ENCODE data around the gene MAG.

The MAG gene

DNA sequence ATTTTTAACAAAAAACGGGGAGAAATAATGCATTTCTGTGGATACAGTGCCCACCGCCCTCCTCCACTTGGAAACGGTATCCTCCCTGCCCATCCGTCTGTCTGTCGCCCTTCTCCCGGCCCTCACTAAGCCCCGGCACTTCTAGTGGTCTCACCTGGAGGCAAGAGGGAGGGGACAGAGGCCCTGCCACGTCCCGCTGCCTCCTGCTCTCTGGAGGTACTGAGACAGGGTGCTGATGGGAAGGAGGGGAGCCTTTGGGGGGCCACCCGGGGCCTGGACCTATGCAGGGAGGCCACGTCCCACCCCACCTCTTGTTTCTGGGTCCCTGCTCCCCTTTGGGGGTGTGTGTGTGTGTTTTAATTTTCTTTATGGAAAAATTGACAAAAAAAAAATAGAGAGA lies 12.6 kb upstream of the MAG start:
- Histone ChIP-seq H3K9me3 (ENCODE audit: insufficient read depth, low read depth, low read length) (no peaks in the 10 kb centered on the region), H3K9me2 (replicated peaks; ENCODE audit: low read depth, low read length) (no peaks in the 10 kb centered on the region), H3K79me2 (ENCODE audit: insufficient read depth, low read length) (no peaks in the 10 kb centered on the region), H4K20me1 (ENCODE audit: insufficient read depth, low read length, poor library complexity, severe bottlenecking) (no peaks in the 10 kb centered on the region), H2AFZ (ENCODE audit: low read length) (no peak overlapping the region), H3F3A (ENCODE audit: low read depth) (no peaks in the 10 kb centered on the region), H3K4me2 (ENCODE audit: low read depth, low read length, poor library complexity, severe bottlenecking) (no peak overlapping the region), H3K36me3 (ENCODE audit: insufficient read depth, low read length) (peaks cover under 1% of the 10 kb centered on the region; the same call in 1 of the 2 replicates), H3K4me3 (ENCODE audit: low read length, poor library complexity, severe bottlenecking) (no peak overlapping the region), H3K9ac (ENCODE audit: low read depth, low read length, poor library complexity, severe bottlenecking) (no peak overlapping the region), H3K4me1 (ENCODE audit: insufficient read depth, low read length, poor library complexity, severe bottlenecking) (no peaks in the 10 kb centered on the region), H3K27me3 (ENCODE audit: insufficient read depth, low read length, poor library complexity, severe bottlenecking) (no peaks in the 10 kb centered on the region)
- TF ChIP-seq EZH2phosphoT487 (IDR thresholded peaks at IDR 0.05; ENCODE audit: borderline replicate concordance): no peak
- TF ChIP-seq, protein P1, sequence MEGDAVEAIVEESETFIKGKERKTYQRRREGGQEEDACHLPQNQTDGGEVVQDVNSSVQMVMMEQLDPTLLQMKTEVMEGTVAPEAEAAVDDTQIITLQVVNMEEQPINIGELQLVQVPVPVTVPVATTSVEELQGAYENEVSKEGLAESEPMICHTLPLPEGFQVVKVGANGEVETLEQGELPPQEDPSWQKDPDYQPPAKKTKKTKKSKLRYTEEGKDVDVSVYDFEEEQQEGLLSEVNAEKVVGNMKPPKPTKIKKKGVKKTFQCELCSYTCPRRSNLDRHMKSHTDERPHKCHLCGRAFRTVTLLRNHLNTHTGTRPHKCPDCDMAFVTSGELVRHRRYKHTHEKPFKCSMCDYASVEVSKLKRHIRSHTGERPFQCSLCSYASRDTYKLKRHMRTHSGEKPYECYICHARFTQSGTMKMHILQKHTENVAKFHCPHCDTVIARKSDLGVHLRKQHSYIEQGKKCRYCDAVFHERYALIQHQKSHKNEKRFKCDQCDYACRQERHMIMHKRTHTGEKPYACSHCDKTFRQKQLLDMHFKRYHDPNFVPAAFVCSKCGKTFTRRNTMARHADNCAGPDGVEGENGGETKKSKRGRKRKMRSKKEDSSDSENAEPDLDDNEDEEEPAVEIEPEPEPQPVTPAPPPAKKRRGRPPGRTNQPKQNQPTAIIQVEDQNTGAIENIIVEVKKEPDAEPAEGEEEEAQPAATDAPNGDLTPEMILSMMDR (conservative IDR thresholded peaks at IDR 0.05; ENCODE audit: low read length): no peak

DNA sequence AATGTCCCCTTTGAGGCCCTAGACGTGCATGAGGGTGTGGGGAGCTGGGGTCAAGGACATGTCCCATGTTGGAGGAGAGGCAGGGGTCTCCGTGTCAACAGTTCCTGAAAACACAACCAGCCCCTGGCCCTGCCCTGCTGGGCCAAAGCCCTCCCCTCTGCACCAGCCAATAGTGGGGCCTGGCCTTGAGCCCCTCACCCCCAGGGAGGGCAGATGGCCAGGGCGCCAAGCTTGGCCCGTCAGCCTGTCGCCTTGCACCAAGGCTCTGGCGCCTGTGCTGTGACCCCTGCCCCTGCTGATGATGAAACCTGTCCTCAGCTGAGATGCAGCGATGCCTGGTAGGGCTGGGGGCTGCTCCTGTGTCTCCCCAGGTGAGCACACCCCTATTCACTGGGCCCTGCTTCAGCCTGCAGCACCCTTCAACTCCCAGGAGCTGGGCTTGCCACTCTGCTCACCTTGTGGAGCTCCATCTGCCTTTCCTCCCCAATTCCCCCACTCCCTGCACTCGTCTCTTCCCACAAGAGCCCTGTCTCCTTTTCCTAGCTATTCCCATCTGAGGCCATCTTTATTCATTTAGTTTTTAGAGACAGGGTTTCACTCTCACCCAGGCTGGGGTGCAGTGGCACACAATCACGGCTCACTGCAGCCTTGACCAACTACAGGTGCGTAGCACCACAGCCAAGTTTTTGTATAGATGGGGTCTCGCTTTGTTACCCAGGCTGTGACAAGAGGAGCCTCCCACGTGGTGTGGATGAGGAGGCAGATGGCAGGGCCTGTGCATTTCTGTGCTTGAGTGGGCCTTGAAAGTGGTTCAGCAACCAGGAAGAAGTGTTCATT lies 11.8 kb upstream of the MAG start:
- H3K4me1 ChIP-seq (ENCODE audit: insufficient read depth, low read length, poor library complexity, severe bottlenecking): no peaks in the 10 kb centered on the region

DNA sequence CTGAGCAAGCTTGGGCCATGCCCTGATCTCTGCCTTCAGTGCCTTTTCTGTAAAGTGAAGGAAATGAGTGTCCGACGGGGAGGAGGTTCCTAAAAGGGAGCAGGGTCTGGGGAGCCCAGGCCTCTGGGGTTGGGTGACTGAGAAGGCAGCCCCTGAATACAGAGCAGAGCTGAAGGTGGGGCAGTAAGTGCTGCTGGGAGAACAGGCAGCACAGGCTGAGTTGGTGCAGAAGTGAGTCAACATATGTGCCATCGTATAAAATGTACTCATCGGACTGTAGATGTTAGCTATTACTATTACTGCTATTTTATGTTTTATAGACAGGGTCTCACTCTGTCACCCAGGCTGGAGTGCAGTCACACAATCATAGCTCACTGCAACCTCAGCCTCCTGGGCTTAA lies 10.7 kb upstream of the MAG start:
- Histone ChIP-seq H4K20me1 (ENCODE audit: insufficient read depth, low read length, poor library complexity, severe bottlenecking) (no peaks in the 10 kb centered on the region), H3F3A (ENCODE audit: low read depth) (no peaks in the 10 kb centered on the region), H3K4me3 (ENCODE audit: low read length, poor library complexity, severe bottlenecking) (no peak overlapping the region), H3K9me2 (replicated peaks; ENCODE audit: low read depth, low read length) (no peaks in the 10 kb centered on the region), H3K4me2 (ENCODE audit: low read depth, low read length, poor library complexity, severe bottlenecking) (no peak overlapping the region), H2AFZ (ENCODE audit: low read length) (no peak overlapping the region), H3K36me3 (ENCODE audit: insufficient read depth, low read length) (no peaks in the 10 kb centered on the region; the same call in 1 of the 2 replicates), H3K79me2 (ENCODE audit: insufficient read depth, low read length) (no peaks in the 10 kb centered on the region), H3K9ac (ENCODE audit: low read depth, low read length, poor library complexity, severe bottlenecking) (no peak overlapping the region), H3K27me3 (ENCODE audit: insufficient read depth, low read length, poor library complexity, severe bottlenecking) (no peaks in the 10 kb centered on the region), H3K4me1 (ENCODE audit: insufficient read depth, low read length, poor library complexity, severe bottlenecking) (no peaks in the 10 kb centered on the region), H3K9me3 (ENCODE audit: insufficient read depth, low read depth, low read length) (no peaks in the 10 kb centered on the region)
- TF ChIP-seq EZH2phosphoT487 (IDR thresholded peaks at IDR 0.05; ENCODE audit: borderline replicate concordance): no peak
- TF ChIP-seq, protein P1 (conservative IDR thresholded peaks at IDR 0.05; ENCODE audit: low read length): no peak

More for the DNA sequence above, 11.8 kb upstream of the MAG start:
- Histone ChIP-seq H3K9ac (ENCODE audit: low read depth, low read length, poor library complexity, severe bottlenecking) (no peak overlapping the region), H4K20me1 (ENCODE audit: insufficient read depth, low read length, poor library complexity, severe bottlenecking) (no peaks in the 10 kb centered on the region), H3K36me3 (ENCODE audit: insufficient read depth, low read length) (no peaks in the 10 kb centered on the region; the same call in 1 of the 2 replicates), H3K79me2 (ENCODE audit: insufficient read depth, low read length) (no peaks in the 10 kb centered on the region), H3K4me3 (ENCODE audit: low read length, poor library complexity, severe bottlenecking) (no peak overlapping the region), H3K9me2 (replicated peaks; ENCODE audit: low read depth, low read length) (no peaks in the 10 kb centered on the region), H3F3A (ENCODE audit: low read depth) (no peaks in the 10 kb centered on the region), H3K27me3 (ENCODE audit: insufficient read depth, low read length, poor library complexity, severe bottlenecking) (no peaks in the 10 kb centered on the region), H3K9me3 (ENCODE audit: insufficient read depth, low read depth, low read length) (no peaks in the 10 kb centered on the region), H3K4me2 (ENCODE audit: low read depth, low read length, poor library complexity, severe bottlenecking) (no peak overlapping the region), H2AFZ (ENCODE audit: low read length) (no peak overlapping the region)
- TF ChIP-seq, protein P1 (conservative IDR thresholded peaks at IDR 0.05; ENCODE audit: low read length): no peak
- TF ChIP-seq EZH2phosphoT487 (IDR thresholded peaks at IDR 0.05; ENCODE audit: borderline replicate concordance): no peak
